Activated naive CD8-positive, alpha-beta T cell treated with anti-CD3 and anti-CD28 coated beads, Interleukin-2, amount 50 U/mL, for 24 hours (primary cell): Measurements from ENCODE around the gene P2RX1.
A peak's percentile ranks its signal among the peaks of the same experiment; 100 is the strongest.

Experiments used
- ATAC-seq: fragments of 150-1000 bp; cut with Tn5 transposase; one replicate; pipeline ENCODE4 v1.10.0; 2021
- DNase-seq: peaks from one replicate; pipeline ENCODE4 v3.0.0; 2021
- H3K27ac Mint-ChIP-seq: one replicate; pipeline ENCODE4 v1.8.0; 2021; ENCODE audit warnings: mild to moderate bottlenecking, mixed read lengths
- H3K27me3 Mint-ChIP-seq: one replicate; pipeline ENCODE4 v1.8.0; 2021; ENCODE audit warnings: mixed read lengths
- H3K36me3 Mint-ChIP-seq: one replicate; pipeline ENCODE4 v1.8.0; 2021; ENCODE audit warnings: low read depth, mixed read lengths
- H3K4me1 Mint-ChIP-seq: one replicate; pipeline ENCODE4 v1.8.0; 2021; ENCODE audit warnings: mixed read lengths
- H3K4me3 Mint-ChIP-seq: one replicate; pipeline ENCODE4 v1.8.0; 2021; ENCODE audit warnings: mild to moderate bottlenecking, moderate library complexity, mixed read lengths
- H3K9me3 Mint-ChIP-seq: one replicate; pipeline ENCODE4 v1.8.0; 2021; ENCODE audit warnings: mixed read lengths

The P2RX1 gene

GRCh38 chr17:3885271-3885670 is 31.0 kb downstream of the P2RX1 start:
- DNase-seq (no peak), ATAC-seq (no peak)
- no peak overlapping the region for H3K4me3 Mint-ChIP-seq
- H3K36me3 Mint-ChIP-seq: no peaks in the 10 kb centered on the region
- no peak overlapping the region for H3K27ac Mint-ChIP-seq
- H3K27me3 Mint-ChIP-seq: no peaks in the 10 kb centered on the region
- peaks cover 22% of the 10 kb centered on the region for H3K4me1 Mint-ChIP-seq
- H3K9me3 Mint-ChIP-seq: no peaks in the 10 kb centered on the region

DNA sequence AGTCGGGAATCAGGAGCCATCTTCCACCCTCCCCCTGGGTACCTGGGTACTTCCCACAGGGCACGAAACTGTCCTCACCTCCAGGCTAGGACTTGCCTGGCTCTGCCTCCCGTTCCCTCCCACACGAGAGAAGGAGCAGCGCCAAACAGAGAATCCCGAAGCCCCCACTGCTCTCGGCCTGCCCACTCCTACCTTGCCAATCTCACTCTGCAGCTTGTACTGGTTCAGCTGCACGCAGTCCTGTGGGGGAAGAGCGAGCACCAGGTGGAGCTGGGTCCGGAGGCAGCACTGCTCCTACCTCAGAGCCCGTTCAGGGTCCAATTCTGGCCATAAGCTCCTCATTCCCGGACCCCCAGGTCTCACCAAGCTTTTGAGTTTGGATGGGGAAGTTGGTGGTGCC is 32.1 kb downstream of the P2RX1 start:
- Mint-ChIP-seq H3K27me3 (no peaks in the 10 kb centered on the region), H3K9me3 (no peaks in the 10 kb centered on the region), H3K4me3 (no peak overlapping the region), H3K36me3 (no peaks in the 10 kb centered on the region), H3K4me1 (peaks cover 16% of the 10 kb centered on the region), H3K27ac (no peak overlapping the region)
- DNase-seq: no peak
- no peak for ATAC-seq

DNA sequence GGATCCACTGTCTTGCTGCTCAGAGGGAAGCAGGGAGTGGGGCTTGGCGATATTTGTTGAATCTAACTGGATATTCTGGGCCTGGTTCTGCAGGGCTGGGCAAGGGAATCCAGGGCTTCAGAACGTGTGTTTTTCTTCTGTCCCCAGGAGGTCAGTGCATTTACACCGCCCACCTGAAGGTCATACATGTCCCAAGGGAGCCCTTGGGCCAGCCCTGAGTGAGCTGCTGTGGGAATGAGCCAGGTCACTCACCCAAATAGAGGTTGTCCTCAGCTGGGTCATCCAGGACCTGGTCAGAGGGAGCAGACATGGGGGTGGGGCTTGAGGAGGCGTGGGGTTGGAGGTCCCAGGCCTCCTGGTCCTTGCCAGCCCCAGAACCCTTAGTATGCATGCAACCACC is 34.0 kb downstream of the P2RX1 start:
- no peaks in the 10 kb centered on the region for H3K27me3 Mint-ChIP-seq
- no peak for ATAC-seq
- peaks cover 10% of the 10 kb centered on the region for H3K4me1 Mint-ChIP-seq
- H3K27ac Mint-ChIP-seq: no peak overlapping the region
- no peaks in the 10 kb centered on the region for H3K36me3 Mint-ChIP-seq
- DNase-seq: no peak
- no peaks in the 10 kb centered on the region for H3K9me3 Mint-ChIP-seq
- no peak overlapping the region for H3K4me3 Mint-ChIP-seq

DNA sequence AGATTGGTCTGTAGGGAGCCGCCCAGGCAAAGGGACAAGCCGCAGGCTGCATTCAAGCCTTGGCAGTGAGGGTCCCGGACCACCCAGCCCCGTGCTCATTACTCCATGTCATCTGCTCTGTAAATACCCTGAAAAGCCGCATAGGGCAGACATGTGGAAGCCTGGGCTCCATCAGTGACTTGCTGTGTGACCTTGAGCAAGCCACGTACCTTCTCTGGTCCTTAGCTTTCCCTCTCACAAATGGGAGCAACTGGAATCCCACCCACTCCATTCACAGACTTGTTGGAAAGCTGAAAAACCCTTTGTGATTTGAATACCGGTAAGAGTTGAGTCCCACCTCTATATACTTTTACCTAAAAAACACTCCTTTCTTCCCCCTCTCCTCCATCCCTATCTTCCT is 35.3 kb downstream of the P2RX1 start:
- no peak for ATAC-seq
- no peak for DNase-seq
- H3K4me1 Mint-ChIP-seq: no peaks in the 10 kb centered on the region
- peaks cover 1% of the 10 kb centered on the region for H3K36me3 Mint-ChIP-seq
- H3K27ac Mint-ChIP-seq: no peak overlapping the region
- H3K4me3 Mint-ChIP-seq: no peak overlapping the region
- H3K9me3 Mint-ChIP-seq: no peaks in the 10 kb centered on the region
- H3K27me3 Mint-ChIP-seq: no peaks in the 10 kb centered on the region

DNA sequence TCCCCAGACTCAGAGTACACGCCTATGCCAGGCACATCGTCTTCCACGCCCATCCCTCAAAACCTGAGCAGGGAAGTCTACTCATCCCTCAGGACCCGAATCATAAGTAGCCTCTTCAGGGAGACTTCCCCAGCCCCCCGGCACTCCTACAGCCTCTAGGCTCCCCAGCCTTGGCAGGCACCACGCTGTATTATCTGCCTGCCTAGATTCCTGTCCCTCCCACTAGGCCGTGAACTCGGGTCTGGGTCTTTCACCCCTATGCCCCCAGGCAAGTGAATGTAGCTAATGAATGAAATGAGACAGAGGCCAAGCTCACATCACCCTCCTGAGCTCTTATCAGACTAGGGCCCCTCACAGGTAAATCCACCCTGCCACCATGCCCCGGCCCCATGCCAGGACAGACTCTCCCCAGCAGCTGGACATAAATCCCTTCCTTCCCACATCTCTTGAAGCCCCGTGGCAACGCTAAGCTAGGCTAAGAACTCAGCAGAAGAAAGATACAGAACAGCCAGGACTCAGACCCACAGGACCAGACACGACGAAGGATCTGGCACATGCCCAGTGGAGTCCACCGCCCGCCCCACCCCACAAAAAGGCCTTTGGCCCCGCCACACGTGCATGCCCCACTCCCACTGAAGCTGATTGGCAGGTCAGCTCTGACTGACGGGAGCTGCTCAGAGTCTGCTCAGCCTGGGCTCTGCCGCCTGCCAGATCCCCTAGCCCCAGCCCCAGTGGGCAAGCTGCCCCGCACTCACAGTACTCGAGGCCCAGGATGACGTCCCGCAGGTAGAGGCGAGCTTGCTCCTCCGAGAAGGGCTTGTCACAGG is 36.5 kb downstream of the P2RX1 start:
- Mint-ChIP-seq H3K27ac (no peak overlapping the region), H3K36me3 (peaks cover 7% of the 10 kb centered on the region), H3K4me3 (no peak overlapping the region), H3K4me1 (no peaks in the 10 kb centered on the region), H3K9me3 (no peaks in the 10 kb centered on the region), H3K27me3 (no peaks in the 10 kb centered on the region)
- ATAC-seq (no peak), DNase-seq (no peak)

- Mint-ChIP-seq H3K36me3 (peaks cover 7% of the 10 kb centered on the region), H3K4me1 (no peaks in the 10 kb centered on the region), H3K27me3 (no peaks in the 10 kb centered on the region), H3K27ac (no peak overlapping the region), H3K9me3 (no peaks in the 10 kb centered on the region), H3K4me3 (no peak overlapping the region)
- ATAC-seq: no peak
- no peak for DNase-seq
These were observed 37.1 kb downstream of the P2RX1 start for GRCh38 chr17:3879186-3879585.

- no peaks in the 10 kb centered on the region for H3K9me3 Mint-ChIP-seq
These were observed 39.0 kb downstream of the P2RX1 start for GRCh38 chr17:3877220-3877619.

GRCh38 chr17:3875317-3875716 is 40.9 kb downstream of the P2RX1 start:
- H3K27me3 Mint-ChIP-seq: no peaks in the 10 kb centered on the region

More at GRCh38 chr17:3877220-3877619, 39.0 kb downstream of the P2RX1 start:
- no peaks in the 10 kb centered on the region for H3K4me1 Mint-ChIP-seq
- DNase-seq: no peak
- H3K36me3 Mint-ChIP-seq: peaks cover 10% of the 10 kb centered on the region
- H3K27ac Mint-ChIP-seq: no peak overlapping the region
- no peak overlapping the region for H3K4me3 Mint-ChIP-seq
- no peaks in the 10 kb centered on the region for H3K27me3 Mint-ChIP-seq
- peak; percentile 16 for ATAC-seq

GRCh38 chr17:3873862-3874261 is 42.4 kb downstream of the P2RX1 start:
- no peaks in the 10 kb centered on the region for H3K27me3 Mint-ChIP-seq
- H3K9me3 Mint-ChIP-seq: no peaks in the 10 kb centered on the region
- H3K27ac Mint-ChIP-seq: no peak overlapping the region
- peaks cover 10% of the 10 kb centered on the region for H3K36me3 Mint-ChIP-seq
- DNase-seq (no peak), ATAC-seq (no peak)
- no peak overlapping the region for H3K4me3 Mint-ChIP-seq
- no peaks in the 10 kb centered on the region for H3K4me1 Mint-ChIP-seq

More at GRCh38 chr17:3875317-3875716, 40.9 kb downstream of the P2RX1 start:
- H3K27ac Mint-ChIP-seq: no peak overlapping the region
- H3K9me3 Mint-ChIP-seq: no peaks in the 10 kb centered on the region
- no peaks in the 10 kb centered on the region for H3K4me1 Mint-ChIP-seq
- H3K4me3 Mint-ChIP-seq: no peak overlapping the region
- H3K36me3 Mint-ChIP-seq: peaks cover 10% of the 10 kb centered on the region
- ATAC-seq (no peak), DNase-seq (no peak)

DNA sequence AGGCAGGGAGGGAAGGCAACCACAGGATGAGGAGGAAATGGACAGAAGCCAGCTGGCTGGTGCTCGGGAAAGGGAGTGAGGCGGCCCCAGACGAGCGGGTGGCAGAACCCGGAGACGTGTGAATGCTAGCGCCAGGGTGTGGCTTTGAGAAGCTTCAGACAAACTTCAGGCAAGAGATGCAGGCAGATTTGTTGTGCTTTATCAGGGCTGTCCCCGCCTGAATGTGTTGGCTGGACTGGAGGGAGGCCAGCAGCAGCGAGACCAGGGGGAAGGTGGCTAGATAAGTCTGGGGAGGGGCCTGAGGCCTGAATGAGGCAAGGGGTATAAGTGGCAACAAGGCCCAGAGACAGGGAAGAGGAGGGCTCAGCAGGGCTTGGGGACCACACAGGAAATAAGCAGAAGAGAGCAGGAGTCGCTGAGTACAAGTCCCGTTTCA is 45.4 kb downstream of the P2RX1 start:
- DNase-seq: no peak
- Mint-ChIP-seq H3K9me3 (no peaks in the 10 kb centered on the region), H3K27ac (no peak overlapping the region), H3K36me3 (peaks cover 8% of the 10 kb centered on the region), H3K4me1 (no peaks in the 10 kb centered on the region), H3K27me3 (no peaks in the 10 kb centered on the region), H3K4me3 (no peak overlapping the region)
- no peak for ATAC-seq

- DNase-seq: no peak
- Mint-ChIP-seq H3K27me3 (no peaks in the 10 kb centered on the region), H3K9me3 (no peaks in the 10 kb centered on the region), H3K4me3 (no peak overlapping the region), H3K4me1 (no peaks in the 10 kb centered on the region), H3K36me3 (no peaks in the 10 kb centered on the region), H3K27ac (no peak overlapping the region)
- ATAC-seq: no peak
These were observed 48.7 kb downstream of the P2RX1 start for GRCh38 chr17:3867606-3868005.

GRCh38 chr17:3867106-3867505 is 49.2 kb downstream of the P2RX1 start:
- Mint-ChIP-seq H3K27me3 (no peaks in the 10 kb centered on the region), H3K4me3 (no peak overlapping the region), H3K27ac (no peak overlapping the region), H3K9me3 (no peaks in the 10 kb centered on the region), H3K4me1 (no peaks in the 10 kb centered on the region), H3K36me3 (no peaks in the 10 kb centered on the region)
- ATAC-seq (no peak), DNase-seq (no peak)

GRCh38 chr17:3866276-3866675 is 50.0 kb downstream of the P2RX1 start:
- no peaks in the 10 kb centered on the region for H3K36me3 Mint-ChIP-seq
- no peak overlapping the region for H3K4me3 Mint-ChIP-seq
- no peak overlapping the region for H3K27ac Mint-ChIP-seq
- ATAC-seq: no peak
- no peaks in the 10 kb centered on the region for H3K9me3 Mint-ChIP-seq
- DNase-seq: no peak
- H3K4me1 Mint-ChIP-seq: no peaks in the 10 kb centered on the region
- H3K27me3 Mint-ChIP-seq: no peaks in the 10 kb centered on the region

DNA sequence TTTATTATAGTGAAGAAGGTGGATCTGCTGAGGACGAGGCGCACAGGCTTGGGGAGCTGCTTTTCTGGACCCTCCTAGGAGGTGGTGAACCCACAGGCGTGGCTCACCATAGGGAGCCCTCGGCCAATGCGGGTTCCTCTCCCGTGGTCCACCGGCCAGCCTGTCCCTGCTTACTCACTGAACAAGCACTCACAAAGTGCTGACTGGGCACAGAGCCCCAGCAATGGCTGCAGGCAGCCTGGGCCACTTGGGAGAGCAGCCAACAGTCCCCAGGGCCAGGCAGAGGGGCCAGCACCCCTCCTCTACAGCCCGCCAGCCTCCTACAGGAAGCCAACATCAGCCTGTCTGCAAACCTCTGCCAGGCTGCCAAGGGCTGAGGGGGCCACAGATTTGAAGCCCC is 51.1 kb downstream of the P2RX1 start:
- no peaks in the 10 kb centered on the region for H3K4me1 Mint-ChIP-seq
- H3K36me3 Mint-ChIP-seq: no peaks in the 10 kb centered on the region
- ATAC-seq (no peak), DNase-seq (no peak)
- H3K27me3 Mint-ChIP-seq: no peaks in the 10 kb centered on the region
- H3K4me3 Mint-ChIP-seq: no peak overlapping the region
- H3K27ac Mint-ChIP-seq: no peak overlapping the region
- H3K9me3 Mint-ChIP-seq: no peaks in the 10 kb centered on the region

GRCh38 chr17:3864534-3864933 is 51.7 kb downstream of the P2RX1 start:
- ATAC-seq (no peak), DNase-seq (no peak)
- no peaks in the 10 kb centered on the region for H3K27me3 Mint-ChIP-seq
- H3K36me3 Mint-ChIP-seq: no peaks in the 10 kb centered on the region
- H3K4me3 Mint-ChIP-seq: no peak overlapping the region
- H3K27ac Mint-ChIP-seq: no peak overlapping the region
- no peaks in the 10 kb centered on the region for H3K9me3 Mint-ChIP-seq
- no peaks in the 10 kb centered on the region for H3K4me1 Mint-ChIP-seq
